HL-60 (cell line): Measurements from ENCODE around the gene HAUS5.

Experiments
- POLR2AphosphoS5 ChIP-seq: IDR thresholded peaks from 2 replicates; pipeline ENCODE4 v1.6.1; 2012; ENCODE audit warnings: low read depth
- TF ChIP-seq, protein P1 (sequence below): IDR thresholded peaks from one replicate; pipeline ENCODE4 v1.5.1; 2011; ENCODE audit warnings: low read length, control low read depth, inconsistent platforms; ENCODE audit not compliant: insufficient read depth
- TF ChIP-seq, protein P2 (sequence below): IDR thresholded peaks from 2 replicates; pipeline ENCODE4 v1.6.1; 2012; ENCODE audit warnings: low read depth; ENCODE audit not compliant: insufficient replicate concordance

DNA sequence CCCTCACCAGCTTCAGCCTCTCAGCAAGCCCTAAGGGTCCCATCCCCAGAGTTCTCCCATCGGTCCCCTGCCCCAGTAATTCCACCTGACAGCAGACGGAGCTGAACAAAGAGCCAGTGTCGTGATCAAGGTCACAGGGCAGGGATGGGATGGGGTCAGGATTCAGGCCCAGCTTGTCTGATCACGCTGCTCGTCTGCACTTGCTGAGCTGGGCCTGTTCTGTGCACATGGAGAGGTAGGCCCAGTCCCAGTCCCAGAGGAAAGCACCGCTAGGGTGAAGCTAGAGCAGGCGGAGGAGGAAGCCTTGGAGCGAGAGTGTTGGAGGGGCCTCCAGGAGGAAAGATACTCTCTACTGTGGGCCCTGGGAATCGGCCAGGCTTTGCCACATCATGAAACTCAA is 9.2 kb downstream of the HAUS5 start:
- TF ChIP-seq, protein P1, sequence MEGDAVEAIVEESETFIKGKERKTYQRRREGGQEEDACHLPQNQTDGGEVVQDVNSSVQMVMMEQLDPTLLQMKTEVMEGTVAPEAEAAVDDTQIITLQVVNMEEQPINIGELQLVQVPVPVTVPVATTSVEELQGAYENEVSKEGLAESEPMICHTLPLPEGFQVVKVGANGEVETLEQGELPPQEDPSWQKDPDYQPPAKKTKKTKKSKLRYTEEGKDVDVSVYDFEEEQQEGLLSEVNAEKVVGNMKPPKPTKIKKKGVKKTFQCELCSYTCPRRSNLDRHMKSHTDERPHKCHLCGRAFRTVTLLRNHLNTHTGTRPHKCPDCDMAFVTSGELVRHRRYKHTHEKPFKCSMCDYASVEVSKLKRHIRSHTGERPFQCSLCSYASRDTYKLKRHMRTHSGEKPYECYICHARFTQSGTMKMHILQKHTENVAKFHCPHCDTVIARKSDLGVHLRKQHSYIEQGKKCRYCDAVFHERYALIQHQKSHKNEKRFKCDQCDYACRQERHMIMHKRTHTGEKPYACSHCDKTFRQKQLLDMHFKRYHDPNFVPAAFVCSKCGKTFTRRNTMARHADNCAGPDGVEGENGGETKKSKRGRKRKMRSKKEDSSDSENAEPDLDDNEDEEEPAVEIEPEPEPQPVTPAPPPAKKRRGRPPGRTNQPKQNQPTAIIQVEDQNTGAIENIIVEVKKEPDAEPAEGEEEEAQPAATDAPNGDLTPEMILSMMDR = no peak
- no peak for TF ChIP-seq POLR2AphosphoS5
- TF ChIP-seq, protein P2, sequence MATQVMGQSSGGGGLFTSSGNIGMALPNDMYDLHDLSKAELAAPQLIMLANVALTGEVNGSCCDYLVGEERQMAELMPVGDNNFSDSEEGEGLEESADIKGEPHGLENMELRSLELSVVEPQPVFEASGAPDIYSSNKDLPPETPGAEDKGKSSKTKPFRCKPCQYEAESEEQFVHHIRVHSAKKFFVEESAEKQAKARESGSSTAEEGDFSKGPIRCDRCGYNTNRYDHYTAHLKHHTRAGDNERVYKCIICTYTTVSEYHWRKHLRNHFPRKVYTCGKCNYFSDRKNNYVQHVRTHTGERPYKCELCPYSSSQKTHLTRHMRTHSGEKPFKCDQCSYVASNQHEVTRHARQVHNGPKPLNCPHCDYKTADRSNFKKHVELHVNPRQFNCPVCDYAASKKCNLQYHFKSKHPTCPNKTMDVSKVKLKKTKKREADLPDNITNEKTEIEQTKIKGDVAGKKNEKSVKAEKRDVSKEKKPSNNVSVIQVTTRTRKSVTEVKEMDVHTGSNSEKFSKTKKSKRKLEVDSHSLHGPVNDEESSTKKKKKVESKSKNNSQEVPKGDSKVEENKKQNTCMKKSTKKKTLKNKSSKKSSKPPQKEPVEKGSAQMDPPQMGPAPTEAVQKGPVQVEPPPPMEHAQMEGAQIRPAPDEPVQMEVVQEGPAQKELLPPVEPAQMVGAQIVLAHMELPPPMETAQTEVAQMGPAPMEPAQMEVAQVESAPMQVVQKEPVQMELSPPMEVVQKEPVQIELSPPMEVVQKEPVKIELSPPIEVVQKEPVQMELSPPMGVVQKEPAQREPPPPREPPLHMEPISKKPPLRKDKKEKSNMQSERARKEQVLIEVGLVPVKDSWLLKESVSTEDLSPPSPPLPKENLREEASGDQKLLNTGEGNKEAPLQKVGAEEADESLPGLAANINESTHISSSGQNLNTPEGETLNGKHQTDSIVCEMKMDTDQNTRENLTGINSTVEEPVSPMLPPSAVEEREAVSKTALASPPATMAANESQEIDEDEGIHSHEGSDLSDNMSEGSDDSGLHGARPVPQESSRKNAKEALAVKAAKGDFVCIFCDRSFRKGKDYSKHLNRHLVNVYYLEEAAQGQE = no peak
